GM19463 (cell line): ENCODE measurements around the gene CHAF1A.

ENCODE experiments used
- ATAC-seq: cut with Tn5 transposase; IDR thresholded peaks from one replicate; pipeline ENCODE4 v1.9.1; 2021; ENCODE audit warnings: mild to moderate bottlenecking, moderate library complexity; ENCODE audit not compliant: unreplicated experiment

Gene CHAF1A

DNA sequence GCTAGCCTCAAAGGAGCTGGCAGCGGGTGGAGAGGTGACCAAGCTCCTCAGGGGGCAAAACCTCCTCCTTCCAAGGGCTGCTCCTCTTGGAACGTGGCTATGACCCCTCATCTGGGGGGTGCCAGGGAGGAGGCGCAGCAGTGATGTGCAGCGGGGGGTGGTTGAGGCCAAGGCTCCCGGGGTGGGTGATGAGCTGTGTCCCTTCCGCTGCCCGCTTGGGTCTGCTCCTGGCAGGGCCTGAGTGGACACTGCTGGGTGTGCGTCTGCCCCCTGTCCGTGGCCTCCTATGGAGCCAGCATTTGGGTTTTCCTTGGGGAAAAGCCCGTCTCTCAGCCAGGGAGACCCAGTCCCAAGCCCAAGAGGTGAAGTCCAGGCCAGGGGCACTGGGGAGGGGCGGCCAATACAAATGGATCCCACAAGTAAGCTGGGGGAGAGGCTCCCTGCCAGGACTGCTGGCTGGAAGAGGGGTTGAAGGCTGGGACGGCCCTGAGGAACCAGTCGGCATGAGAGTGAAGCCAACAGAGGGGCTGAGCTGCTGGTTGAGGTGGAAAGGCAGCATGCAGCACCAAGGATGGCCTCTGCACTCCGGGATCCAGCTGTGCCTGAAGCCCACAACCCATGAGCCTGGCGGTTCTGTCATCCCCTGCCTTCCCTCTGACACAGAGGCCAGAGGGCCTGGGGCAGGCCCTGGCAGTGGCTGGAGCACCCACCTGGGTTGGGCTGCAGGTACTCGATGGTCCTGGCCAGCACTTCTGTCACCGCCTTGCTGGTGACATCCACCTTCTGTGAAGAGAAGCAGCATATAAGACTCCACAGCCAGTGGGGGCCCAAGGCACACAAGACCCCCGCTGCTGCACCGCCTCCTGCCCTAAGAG, 36.4 kb upstream of the CHAF1A start:
- no peak for ATAC-seq

DNA sequence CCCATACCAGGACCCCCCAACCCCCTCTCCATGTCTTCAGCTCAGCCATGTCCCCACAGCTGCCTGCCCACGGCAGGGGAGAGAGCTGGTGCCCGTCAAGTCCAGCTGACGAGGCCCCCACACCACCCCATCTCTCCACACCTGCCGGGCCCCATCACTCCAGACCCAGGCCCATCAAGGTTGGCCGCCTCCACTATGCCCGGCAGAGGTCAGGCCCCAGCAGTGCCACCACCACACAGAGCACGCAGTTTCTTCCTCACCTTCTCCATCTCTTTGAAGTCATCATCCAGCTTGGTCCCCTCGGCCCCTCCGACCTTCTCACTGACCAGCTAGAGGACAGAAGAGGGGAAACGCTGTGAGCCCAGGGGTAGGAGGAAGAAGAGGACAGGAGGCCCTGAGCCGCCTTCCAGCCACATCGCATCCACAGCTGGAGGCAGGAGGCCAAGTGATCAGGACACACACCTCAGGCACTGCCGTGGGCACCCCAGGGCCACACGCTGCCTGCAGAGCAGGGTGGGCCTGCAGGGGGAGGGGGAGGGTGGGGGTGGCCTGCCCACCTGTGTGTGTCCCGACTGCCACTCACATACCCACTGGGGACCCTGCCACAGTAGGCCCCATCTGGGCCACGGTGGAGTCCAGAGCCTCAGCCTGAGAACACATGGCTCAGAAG, 35.6 kb upstream of the CHAF1A start:
- ATAC-seq, result no peak

DNA sequence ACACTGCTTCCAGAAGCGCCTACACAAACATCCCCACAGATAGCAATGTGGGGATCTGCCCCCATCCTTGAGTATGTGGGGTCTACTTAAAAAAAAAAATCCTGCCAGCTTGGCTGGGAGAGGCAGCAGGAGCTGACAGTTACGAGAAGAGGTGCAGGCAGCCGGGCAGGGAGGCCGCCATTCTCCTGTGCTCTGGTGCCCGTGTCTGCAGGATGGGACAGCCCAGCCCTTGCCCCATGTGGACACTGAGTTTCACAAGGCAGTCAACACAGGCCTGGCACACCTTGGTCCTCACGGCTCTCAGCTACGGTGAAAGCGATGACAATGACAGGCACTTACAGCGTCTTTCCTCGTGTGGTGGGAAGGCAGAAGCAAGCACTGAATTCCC, 35.1 kb upstream of the CHAF1A start:
- ATAC-seq, result no peak

DNA sequence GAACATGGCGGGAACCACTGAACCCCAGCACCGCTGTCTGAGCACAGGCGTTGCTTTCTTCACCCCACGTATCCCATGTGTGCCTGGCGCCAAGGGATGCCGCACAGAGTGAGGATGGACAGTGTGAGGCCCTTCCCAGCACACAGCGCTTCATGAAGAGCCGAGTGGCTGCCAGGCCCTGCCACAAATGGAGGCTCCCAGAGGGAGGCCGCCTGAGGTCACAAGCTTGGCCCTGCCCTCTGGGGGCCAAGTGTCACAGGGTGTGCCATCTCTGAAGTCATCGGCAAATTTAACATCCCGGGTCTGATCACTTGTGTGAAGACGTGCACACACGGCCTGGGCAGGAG, 34.7 kb upstream of the CHAF1A start:
- ATAC-seq, result no peak

DNA sequence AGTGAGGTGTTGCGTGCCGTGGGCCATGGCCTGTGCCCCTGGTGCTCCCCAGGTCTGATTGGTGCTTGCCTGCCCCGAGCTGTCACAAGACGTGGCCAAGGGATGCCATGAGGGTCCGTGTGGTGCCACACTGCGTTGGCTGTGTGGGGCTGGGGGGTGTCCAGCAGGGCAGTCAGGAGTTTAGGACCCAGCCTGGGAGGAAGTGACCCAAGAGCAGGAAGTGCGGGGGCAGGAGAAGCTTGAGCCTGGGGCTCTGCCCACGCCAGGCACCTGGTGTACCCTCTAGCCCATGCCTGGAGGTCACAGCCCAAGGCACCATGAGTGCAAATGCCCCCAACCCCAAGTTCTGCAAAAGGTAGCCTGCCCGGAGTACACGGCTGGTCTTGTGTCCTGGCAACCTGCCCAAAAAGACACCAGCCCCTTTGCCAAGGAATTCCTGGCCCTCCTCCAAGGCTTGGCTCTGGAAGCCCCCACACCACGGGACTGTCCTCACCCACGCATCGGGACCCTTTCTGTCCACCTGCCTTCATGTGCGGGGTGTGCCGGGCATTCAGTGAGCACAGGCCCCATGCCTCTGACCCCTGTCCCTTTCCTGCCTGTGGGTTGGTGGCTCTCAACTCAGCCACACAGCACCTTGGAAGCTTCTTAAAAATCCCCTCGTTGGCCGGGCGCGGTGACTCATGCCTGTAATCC, 34.2 kb upstream of the CHAF1A start:
- no peak for ATAC-seq

DNA sequence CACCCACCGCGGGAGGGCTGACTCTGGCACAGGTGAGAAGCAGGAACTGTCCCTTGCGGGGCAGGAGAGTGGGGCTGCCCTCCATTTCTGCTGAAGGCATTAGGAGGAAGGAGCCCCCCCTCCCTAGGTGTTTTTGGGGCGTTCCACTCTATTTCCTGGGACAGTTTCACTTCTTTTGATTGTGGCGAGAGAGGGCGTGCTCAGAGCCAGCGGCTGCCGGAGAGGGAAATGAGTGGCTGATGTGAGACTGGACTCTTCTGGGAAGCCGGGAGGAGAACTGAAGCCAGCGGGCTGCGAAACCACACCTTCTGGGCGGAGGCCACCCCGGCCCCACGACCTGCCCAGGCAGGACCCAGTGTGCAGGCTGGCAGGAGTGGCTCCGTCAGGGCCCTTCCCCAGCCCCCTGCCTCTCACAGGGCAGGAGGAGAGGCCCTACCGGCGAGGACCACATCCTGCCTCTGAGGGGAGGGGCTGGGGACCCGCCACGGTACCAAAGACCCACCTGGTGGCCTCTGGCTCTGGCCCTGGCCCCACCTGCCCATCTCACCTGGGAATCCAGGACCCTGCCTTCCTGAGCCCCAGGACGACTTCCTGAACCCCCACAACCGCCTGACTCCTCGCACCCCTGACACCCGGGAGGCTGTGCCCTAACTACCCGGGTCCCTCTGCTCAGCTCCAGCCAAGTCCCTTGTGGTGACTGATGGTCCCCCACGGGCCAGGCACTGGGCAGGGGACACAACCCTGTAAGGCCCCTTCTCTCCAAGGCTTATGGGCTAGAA, 33.1 kb upstream of the CHAF1A start:
- ATAC-seq, result peak; percentile 50

DNA sequence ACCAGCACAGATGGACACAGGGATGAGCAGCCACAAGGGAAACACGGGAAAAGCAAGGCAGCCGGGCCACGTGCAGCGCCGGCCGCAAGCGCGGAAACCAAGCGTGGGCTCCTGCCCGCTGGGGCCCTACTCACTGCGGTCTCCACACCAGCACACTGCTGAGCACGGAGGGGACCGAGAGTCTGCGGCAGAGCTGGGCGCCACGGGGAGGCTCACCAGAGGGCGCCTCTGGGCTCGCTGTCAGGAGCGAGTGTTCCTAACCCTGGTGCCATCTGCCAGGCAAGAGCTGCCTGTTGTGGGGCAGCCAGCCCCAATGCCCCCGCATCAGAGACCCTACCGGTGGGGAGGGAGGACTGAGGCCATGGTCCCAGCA, 32.6 kb upstream of the CHAF1A start:
- peak; percentile 47 for ATAC-seq

DNA sequence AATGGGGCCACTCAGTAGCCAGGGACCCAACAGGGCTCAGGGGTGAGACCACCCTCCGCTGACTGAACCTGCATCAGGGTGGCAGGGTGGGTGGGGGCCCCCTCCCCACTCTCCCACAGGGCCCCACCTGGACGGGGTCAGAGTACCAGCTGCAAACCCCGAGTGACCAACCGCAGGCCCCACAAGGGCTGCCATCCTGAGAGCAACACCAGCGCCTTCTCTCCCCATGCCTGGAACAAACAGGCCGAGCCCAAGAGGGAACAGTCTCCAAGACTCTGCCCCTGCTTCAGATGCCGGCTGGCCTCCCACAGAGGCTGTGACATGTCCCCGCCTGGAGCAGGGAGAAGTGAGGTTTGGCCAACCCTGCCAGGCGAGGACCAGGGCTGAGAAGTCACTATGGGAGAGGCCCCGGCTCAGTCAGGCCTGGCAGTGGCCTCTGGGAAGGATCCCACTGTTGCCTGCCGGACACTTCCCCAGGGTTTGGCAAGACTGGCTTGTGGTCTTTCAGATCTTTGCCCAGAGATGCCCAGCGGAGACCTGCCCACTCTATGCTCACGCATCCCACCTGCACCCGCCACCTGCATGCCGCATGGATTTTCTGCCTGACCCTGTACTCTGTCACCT, 31.9 kb upstream of the CHAF1A start:
- no peak for ATAC-seq

DNA sequence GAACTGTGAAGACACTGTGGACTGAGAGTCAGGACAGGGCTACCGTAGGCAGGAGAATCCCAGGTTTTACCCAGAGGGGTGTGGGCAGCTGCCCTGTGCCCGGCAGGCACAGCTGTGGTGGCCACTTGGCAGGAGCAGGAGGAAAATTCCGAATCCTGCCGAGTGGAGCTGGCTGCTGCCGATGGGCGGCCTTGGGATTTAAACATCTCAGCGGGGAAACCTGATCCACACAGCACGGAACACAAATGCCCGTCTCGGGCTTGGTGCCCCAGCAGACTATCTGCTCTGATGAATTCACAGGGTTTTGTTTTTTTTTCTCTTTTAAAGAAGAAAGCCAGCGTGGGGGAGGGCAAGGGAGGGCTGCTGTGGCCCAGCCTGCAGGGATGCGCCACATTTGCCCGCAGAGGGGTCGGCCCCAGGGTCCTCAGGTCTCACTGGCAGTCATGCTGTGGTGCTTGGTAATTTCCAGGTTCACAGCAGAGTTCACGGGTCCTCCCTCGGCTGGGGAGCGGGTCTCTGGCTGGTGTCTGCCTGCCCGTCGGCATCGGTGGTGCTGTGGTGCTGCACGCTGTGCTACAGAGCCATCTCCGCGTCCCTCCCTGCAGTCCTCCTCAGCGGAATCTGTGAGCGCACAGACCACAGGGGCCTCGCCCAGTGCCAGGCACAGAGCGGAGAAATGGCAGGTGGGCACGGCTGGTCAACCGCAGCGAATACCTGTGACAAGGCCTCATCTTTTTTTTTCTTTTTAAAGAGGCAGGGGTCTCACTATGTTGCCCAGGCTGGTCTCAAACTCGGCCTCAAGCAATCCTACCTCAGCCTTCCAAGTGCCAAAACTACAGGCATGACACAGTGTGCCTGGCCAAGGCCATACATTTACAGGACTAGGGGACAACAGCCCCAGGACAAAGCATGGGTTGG, 30.9 kb upstream of the CHAF1A start:
- ATAC-seq, result no peak

DNA sequence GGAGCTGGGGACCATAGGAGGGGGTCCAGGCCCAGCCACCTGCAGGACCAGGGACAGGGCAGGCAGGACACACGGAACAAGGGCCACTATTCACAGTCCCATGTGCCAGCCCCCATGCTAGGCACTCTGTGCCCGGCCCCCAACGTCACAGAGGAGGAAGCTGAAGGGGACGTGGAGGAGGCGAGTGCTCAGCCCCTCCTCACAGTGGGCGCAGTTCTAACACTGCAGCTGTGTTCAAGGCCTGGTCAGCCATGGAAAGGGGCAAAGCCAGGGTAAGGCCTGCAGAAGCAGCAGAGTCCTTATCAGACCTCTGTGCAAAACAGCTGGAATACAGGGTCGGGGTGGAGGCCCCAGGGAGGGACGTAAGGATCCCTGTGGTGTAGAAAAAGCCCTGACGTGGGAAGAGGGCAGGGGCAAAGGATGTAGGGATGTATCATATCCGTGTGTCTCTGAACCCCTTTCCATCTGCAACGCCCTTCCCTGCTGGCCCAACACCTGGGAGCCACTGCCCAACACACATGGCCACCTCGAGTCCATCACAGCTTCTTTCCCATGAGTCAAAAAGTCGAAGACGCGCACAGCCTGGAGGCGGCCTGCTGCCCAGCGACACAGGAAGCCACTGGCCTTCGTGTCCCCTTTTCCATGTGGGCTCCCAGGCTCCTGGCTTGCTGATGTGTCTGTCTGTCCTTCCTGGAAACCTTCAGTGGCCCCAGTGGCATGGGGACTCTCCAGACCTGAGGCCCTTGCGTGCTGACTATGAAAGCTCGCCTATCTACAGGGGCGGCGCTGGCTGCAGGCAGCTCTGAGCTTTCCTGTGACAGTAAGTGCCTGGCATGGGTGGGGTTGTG, 30.1 kb upstream of the CHAF1A start:
- no peak for ATAC-seq

DNA sequence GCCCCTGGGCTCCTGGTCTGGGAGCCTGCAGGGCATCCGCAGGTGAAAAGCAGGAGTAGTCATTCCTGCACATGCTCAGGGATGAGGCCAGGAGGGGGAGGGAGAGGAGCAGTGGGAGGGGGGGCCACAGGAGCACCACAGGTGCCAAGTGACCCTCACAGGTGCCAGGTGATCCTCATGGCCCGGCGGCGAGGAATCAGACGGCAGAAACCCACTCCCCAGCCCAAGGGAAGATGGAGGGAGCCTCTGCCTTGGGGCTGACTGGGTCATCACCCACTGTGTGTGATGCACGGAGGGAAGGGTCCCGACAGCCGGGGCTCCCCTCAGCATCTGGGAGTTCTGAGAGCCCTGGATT, 29.4 kb upstream of the CHAF1A start:
- no peak for ATAC-seq

DNA sequence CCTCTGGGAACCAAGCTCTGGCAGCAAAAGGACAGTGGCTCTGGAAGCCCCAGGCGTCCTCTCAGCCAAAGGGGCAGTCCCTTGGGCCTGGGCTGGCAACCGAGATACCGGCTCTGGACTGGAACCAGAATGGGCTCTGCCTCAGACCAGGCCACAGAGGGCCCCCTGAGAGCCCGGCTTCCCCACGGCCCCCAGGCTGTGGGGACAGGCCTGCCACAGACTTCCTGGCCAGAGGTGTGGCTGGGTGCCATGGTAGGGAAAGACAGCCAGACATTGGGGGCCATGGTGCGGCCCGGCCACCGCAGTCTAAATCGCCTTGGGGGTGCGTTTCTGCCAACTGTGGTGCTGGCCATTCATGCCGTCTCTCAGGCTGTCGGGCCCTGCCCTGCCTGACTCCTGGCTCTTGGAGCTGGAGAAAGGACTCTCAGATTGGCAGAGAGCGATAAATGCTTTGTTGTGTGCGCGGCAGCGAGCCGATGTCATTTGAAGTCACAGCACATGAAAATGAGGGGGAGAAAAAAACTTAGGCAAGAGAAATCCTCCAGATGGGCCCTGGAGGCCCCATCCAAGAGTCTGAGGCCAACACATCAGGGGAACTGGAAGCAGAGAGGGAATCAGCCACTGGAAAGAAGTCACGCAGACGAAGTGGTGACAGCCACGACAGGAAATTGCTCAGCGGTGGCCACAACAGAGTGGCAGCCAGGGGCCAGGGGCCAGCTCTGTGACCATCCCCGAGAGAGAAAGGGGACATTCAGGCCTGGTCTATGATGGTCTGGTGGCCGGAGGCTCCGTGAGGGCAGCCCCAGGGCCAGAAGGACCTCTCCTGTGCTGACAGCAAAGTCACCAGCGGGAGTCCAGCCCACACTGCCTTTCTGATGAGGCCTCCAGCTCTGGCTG, 28.6 kb upstream of the CHAF1A start:
- no peak for ATAC-seq

DNA sequence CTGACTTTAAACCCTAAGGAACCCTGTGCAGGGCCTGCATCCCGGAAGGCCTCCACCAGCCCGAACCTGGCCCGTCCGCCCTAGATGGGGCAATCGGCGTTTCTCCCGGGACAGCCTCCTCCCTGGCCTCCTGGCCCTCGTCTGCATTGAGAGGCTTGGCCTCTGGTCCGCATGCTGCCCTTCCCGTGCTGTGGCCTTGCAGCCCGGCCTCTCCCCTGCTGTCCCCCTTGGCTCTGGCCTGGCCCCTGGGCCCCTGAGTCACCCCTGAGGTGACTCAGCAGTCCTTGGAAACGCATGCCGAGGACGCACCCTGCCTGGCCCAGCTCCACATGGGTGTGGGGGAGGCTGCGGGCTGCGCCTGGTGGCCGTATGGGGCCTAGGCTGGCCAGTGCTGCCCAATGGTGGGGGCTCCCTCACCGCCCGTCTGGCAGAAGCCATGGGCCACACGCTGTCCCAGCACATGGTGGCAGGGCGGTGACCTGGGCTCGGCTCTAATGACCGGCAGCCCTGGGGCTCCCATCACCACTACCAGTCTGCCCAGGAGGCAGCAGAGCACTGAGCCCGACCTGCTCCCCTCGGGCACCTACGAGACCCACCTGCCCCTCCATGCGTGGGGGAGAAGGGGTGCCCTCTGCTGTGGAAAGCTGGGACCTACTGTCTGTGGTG, 27.8 kb upstream of the CHAF1A start:
- no peak for ATAC-seq

DNA sequence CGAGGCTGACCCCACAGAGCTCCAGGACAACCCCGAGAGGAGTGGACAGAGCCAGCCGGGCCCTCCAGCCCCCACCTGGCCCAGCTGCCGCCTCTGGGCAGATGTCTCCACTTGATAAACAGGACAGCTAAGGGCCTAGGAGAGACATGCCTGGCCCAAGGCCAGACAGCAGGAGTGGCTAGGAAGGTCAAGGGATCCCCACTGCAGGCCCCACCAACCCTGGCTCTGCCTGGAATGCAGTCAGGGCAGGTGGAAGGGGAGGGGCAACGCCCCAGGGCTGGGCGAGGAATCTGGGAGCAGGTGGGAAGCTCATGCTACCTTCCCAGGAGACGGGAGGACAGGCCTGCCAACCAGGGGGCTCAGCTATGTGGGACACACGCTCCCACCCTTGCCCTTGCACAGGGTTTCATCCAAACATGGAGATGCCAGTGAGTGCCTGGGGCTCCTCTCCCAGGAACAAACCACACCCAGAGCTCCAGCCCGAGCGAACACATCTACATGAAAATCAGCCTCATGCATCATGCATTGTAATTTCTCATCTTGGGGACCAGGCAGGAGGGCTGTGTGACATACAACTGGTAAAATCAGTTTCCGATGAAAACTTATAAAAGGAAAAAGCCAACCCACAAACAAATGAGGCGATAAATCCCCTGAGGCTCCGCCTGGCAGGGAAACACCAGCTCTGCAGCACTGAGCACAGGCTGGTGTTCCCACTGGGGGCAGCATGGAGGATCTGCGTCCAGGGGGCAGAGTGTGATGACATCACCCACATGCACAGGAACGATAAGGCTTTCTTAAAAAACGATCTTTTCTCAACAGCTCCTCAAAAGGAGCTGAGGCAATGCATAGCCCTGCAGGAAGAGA, 27.0 kb upstream of the CHAF1A start:
- ATAC-seq, result peak; percentile 54

DNA sequence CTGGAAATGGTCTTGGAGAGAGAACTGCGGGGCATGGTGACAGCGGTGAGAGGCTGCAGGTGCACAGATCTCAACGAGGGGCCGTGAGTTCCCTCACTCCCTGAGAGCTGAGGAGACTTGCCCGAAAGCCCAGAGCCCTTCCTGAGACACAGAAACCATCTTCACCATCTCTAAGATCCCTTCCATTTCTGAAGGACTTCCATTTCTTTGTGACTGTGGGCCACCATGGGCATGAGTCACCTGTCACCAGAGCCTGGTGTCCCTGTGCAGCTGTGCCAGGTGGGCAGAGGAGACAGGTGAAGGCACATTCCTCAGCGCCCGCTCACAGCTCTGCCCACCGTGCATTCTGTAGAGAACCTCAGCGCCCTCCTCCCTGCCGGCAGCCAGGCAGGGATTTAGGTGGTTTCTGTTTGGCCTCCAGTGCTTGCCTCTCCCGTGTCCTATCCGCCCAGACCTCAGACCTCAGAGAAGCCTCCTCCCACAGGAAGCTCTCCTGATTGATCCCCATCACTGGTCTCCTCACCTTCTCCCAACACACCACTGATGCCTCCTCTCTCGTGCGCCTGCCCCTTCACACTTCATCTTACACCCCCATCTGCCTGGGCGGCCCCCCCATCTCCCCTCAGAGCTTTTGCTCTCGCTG, 26.3 kb upstream of the CHAF1A start:
- ATAC-seq, result no peak

DNA sequence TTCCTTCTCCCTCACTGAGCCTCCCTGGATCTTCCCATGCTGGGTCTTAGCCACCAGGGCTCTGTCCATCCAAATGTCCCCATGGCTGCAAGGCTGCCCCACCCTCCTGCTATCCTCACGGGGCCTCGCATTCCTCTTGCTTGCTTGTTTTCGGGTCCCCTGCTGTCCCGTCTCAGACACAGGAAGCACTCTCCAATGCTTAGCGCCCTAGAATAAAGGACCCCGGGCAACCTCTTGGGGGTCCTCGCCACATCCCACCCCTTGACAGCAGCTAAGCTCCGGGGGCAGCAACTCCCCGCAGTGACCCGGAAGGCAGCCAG, 25.8 kb upstream of the CHAF1A start:
- ATAC-seq, result no peak
